Endodermal cell (in vitro differentiated cells): Measurements from ENCODE around the gene CBFA2T2. TPM values are rescaled to one million over a fixed set of nuclear protein-coding genes. Genes with fewer than 3 reads are reported as not detected.

Experiments
- DNase-seq: peaks from one replicate; pipeline ENCODE4 v3.0.0-alpha.2; 2017
- H3K27ac ChIP-seq: 2 replicates; pipeline ENCODE4 v1.5.1; 2013; ENCODE audit warnings: mild to moderate bottlenecking, low read depth, low read length, moderate library complexity
- H3K27me3 ChIP-seq: 2 replicates; pipeline ENCODE4 v1.6.1; 2013; ENCODE audit warnings: mild to moderate bottlenecking, low read length, moderate library complexity; ENCODE audit not compliant: insufficient read depth, control insufficient read depth, poor library complexity, severe bottlenecking
- H3K36me3 ChIP-seq: 2 replicates; pipeline ENCODE4 v1.7.0; 2013; ENCODE audit warnings: mild to moderate bottlenecking, low read length, moderate library complexity; ENCODE audit not compliant: control insufficient read depth, insufficient read depth
- H3K4me1 ChIP-seq: one replicate; pipeline ENCODE4 v1.7.0; 2013; ENCODE audit warnings: low read length; ENCODE audit not compliant: control insufficient read depth, insufficient read depth
- H3K4me3 ChIP-seq: 2 replicates; pipeline ENCODE4 v1.5.1; 2013; ENCODE audit warnings: mild to moderate bottlenecking, low read length, moderate library complexity
- H3K9ac ChIP-seq: 2 replicates; pipeline ENCODE4 v1.6.1; 2013; ENCODE audit warnings: mild to moderate bottlenecking, low read length, moderate library complexity; ENCODE audit not compliant: poor library complexity, severe bottlenecking; ENCODE audit errors: extremely low read depth
- H3K9me3 ChIP-seq: 2 replicates; pipeline ENCODE4 v1.6.1; 2013; ENCODE audit warnings: mild to moderate bottlenecking, low read length, moderate library complexity; ENCODE audit not compliant: control insufficient read depth
- H3K27ac Mint-ChIP-seq: 2 replicates; pipeline ENCODE4 v1.8.0; 2020; ENCODE audit warnings: mixed read lengths
- H3K27me3 Mint-ChIP-seq: 2 replicates; pipeline ENCODE4 v1.8.0; 2021; ENCODE audit warnings: mild to moderate bottlenecking, mixed read lengths; ENCODE audit not compliant: insufficient read depth
- H3K36me3 Mint-ChIP-seq: 2 replicates; pipeline ENCODE4 v1.8.0; 2020; ENCODE audit warnings: low read depth, mixed read lengths
- H3K4me1 Mint-ChIP-seq: 2 replicates; pipeline ENCODE4 v1.8.0; 2020; ENCODE audit warnings: mixed read lengths
- H3K4me3 Mint-ChIP-seq: 2 replicates; pipeline ENCODE4 v1.8.0; 2020; ENCODE audit warnings: mild to moderate bottlenecking, moderate library complexity, mixed read lengths
- H3K9me3 Mint-ChIP-seq: 2 replicates; pipeline ENCODE4 v1.8.0; 2020; ENCODE audit warnings: mild to moderate bottlenecking, mixed read lengths
- CTCF ChIP-seq: fragments of 200-600 bp; sonication (generic); conservative IDR thresholded peaks from 2 replicates; pipeline ENCODE4 v1.5.0; 2021; ENCODE audit warnings: antibody characterized with exemption, mild to moderate bottlenecking
- WGBS, 2 experiments: methylation state at CpG; one replicate each; pipeline versions ENCODE4 v1.1.5 to v1.1.7; 2013; ENCODE audit warnings: missing lambda C conversion rate in 2 of 2, mixed read lengths in 1 of 2; ENCODE audit not compliant: insufficient coverage in 1 of 2, insufficient read length in 1 of 2; 5-methylcytosine and 5-hydroxymethylcytosine counted together
- total RNA-seq, 2 donors: library from RNA; stranded (reverse); fragmentation: NEBNext Ultra II Directional in 1 of 2; extraction: Animal tissue kit (Norgen Biotek cat#: 25700) in 1 of 2; gene quantifications; 2 replicates in 1 of 2; 3 replicates in 1 of 2; pipeline ENCODE4 v1.2.1, GENCODE V29; 2021

Gene CBFA2T2
- total RNA-seq, 2 donors from 2014 or later = 26.8 to 32.7 TPM

- H3K27ac Mint-ChIP-seq = peak overlapping the region; percentile 41
- no peak for DNase-seq
- 58 to 78% methylated on average over 7 to 17 of the region's 17 CpGs for WGBS, 2 experiments
Measured at GRCh38 chr20:33672426-33673113, 182.7 kb downstream of the CBFA2T2 start.

DNA sequence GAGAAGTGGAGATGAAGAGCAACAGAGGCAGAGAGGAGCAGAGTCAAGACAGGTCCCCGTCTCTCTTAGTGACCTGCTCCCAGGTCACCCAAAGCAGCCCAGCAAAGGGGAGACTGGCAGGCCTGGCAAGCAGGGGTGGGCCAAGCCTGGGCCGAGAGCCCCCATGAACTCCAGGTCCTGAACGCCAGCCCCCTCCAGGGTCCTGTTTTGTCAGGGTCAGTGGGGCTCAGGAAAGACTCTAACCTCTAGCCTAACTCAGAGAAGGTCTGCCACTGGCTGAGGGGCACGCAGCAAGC lies 183.2 kb downstream of the CBFA2T2 start:
- Mint-ChIP-seq H3K27me3 (peaks cover 2% of the 10 kb centered on the region), H3K36me3 (peaks cover 59% of the 10 kb centered on the region), H3K4me1 (peaks cover 30% of the 10 kb centered on the region), H3K4me3 (peak overlapping the region; percentile 93), H3K9me3 (no peaks in the 10 kb centered on the region), H3K27ac (peak overlapping the region; percentile 41)
- Histone ChIP-seq H3K9me3 (no peaks in the 10 kb centered on the region), H3K4me1 (peaks cover 13% of the 10 kb centered on the region), H3K4me3 (peak overlapping the region; percentile 87), H3K36me3 (peaks cover 33% of the 10 kb centered on the region), H3K27ac (no peak overlapping the region), H3K27me3 (no peaks in the 10 kb centered on the region), H3K9ac (peak overlapping the region; percentile 70)
- DNase-seq = peak; percentile 61
- TF ChIP-seq CTCF = no peak
- 66 to 67% methylated on average over 1 to 4 of the region's 4 CpGs for WGBS, 2 experiments

More at GRCh38 chr20:33672426-33673113, 182.7 kb downstream of the CBFA2T2 start:
- H3K9me3 ChIP-seq = no peaks in the 10 kb centered on the region
- Mint-ChIP-seq H3K27me3 (peaks cover 2% of the 10 kb centered on the region), H3K4me1 (peaks cover 30% of the 10 kb centered on the region), H3K4me3 (peak overlapping the region; percentile 93), H3K9me3 (no peaks in the 10 kb centered on the region), H3K36me3 (peaks cover 55% of the 10 kb centered on the region)
- no peaks in the 10 kb centered on the region for H3K27me3 ChIP-seq
- peaks cover 13% of the 10 kb centered on the region for H3K4me1 ChIP-seq
- H3K9ac ChIP-seq = no peak overlapping the region
- H3K4me3 ChIP-seq = peak overlapping the region; percentile 87
- TF ChIP-seq CTCF = no peak
- H3K27ac ChIP-seq = no peak overlapping the region
- peaks cover 29% of the 10 kb centered on the region for H3K36me3 ChIP-seq

GRCh38 chr20:33673410-33674293 lies 183.8 kb downstream of the CBFA2T2 start:
- H3K9me3 ChIP-seq = no peaks in the 10 kb centered on the region
- peak overlapping the region; percentile 87 for H3K4me3 ChIP-seq
- H3K4me1 ChIP-seq = peaks cover 13% of the 10 kb centered on the region
- peak overlapping the region; percentile 70 for H3K9ac ChIP-seq
- Mint-ChIP-seq H3K27ac (peak overlapping the region; percentile 41), H3K27me3 (no peaks in the 10 kb centered on the region), H3K4me3 (peak overlapping the region; percentile 93), H3K36me3 (peaks cover 58% of the 10 kb centered on the region), H3K9me3 (no peaks in the 10 kb centered on the region), H3K4me1 (peaks cover 30% of the 10 kb centered on the region)
- DNase-seq = peak; percentile 64
- H3K27ac ChIP-seq = peak overlapping the region; percentile 17
- no peak for TF ChIP-seq CTCF
- 5 to 7% methylated on average over 7 to 29 of the region's 29 CpGs for WGBS, 2 experiments
- no peaks in the 10 kb centered on the region for H3K27me3 ChIP-seq
- peaks cover 29% of the 10 kb centered on the region for H3K36me3 ChIP-seq
